OCI-LY1 (cell line): ENCODE data around the gene MOB2.

Source experiments
- CTCF ChIP-seq: fragments of 200-600 bp; sonication (generic), shearing (Covaris generic); IDR thresholded peaks from 2 replicates; pipeline ENCODE4 v1.5.1; 2017; ENCODE audit warnings: mild to moderate bottlenecking, antibody characterized with exemption, low read length, moderate library complexity, mixed read lengths
- EZH2 ChIP-seq: fragments of 200-600 bp; sonication (generic), shearing (Covaris generic); IDR thresholded peaks from 2 replicates; pipeline ENCODE4 v1.8.0; 2017; ENCODE audit warnings: borderline replicate concordance, mixed run types, mild to moderate bottlenecking, antibody characterized with exemption, low read length, moderate library complexity, mixed read lengths

GRCh38 chr11:1496761-1497095, 10.1 kb upstream of the MOB2 start:
- TF ChIP-seq CTCF = no peak
- TF ChIP-seq EZH2 = no peak
